GM10266 (cell line): ENCODE measurements around the gene SNUPN.

ENCODE experiments used
- DNase-seq: peaks from one replicate; pipeline ENCODE4 v3.0.0; 2012; ENCODE audit errors: extremely low spot score
- CTCF ChIP-seq: IDR thresholded peaks from 2 replicates; pipeline ENCODE4 v1.5.1; 2012; ENCODE audit warnings: mild to moderate bottlenecking, low read depth; ENCODE audit not compliant: control insufficient read depth, insufficient read depth; ENCODE audit errors: missing control alignments

Gene SNUPN

GRCh38 chr15:75554717-75555116 is 70.8 kb downstream of the SNUPN start:
- no peak for TF ChIP-seq CTCF

GRCh38 chr15:75553659-75554058 is 71.9 kb downstream of the SNUPN start:
- no peak for TF ChIP-seq CTCF
- no peak for DNase-seq

More at GRCh38 chr15:75554717-75555116, 70.8 kb downstream of the SNUPN start:
- DNase-seq: no peak

GRCh38 chr15:75551091-75551490 is 74.4 kb downstream of the SNUPN start:
- DNase-seq: no peak
- no peak for TF ChIP-seq CTCF
